ENCODE results near the gene NR2F1-AS1. TPM values are rescaled to one million over a fixed set of nuclear protein-coding genes. Genes with fewer than 3 reads are reported as not detected.
A peak's percentile ranks its signal among the peaks of the same experiment; 100 is the strongest.

Gene NR2F1-AS1
- total RNA-seq, 1 experiment from 2014 or later, result 10.5 TPM

GRCh38 chr5:93385655-93386054 lies 195.4 kb downstream of the NR2F1-AS1 start:
- no peak for DNase-seq (ENCODE audit: low read depth)

- no peak for DNase-seq (ENCODE audit: low read depth)
These were observed 196.0 kb downstream of the NR2F1-AS1 start for GRCh38 chr5:93384995-93385394.

DNA sequence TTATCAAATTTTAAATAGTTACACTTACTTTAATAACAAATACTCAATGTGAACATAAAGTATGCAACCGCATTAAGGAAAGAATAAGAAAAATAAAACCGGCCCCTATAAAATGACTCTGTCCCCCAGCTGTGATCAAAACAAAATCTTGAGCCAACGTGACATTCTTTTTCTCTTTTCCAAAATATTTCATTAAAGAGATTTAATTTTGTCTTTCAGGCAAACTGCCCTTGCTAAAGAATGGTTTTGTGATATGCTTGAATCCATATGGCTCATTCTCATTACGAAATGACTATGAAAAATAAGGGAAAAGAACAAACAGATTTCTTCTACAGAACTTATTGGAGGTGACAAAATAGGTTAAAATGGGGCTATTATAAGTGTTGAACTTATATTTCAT lies 197.0 kb downstream of the NR2F1-AS1 start:
- DNase-seq (ENCODE audit: low read depth), result no peak

GRCh38 chr5:93382188-93382825 lies 198.7 kb downstream of the NR2F1-AS1 start:
- no peak for DNase-seq (ENCODE audit: low read depth)

DNA sequence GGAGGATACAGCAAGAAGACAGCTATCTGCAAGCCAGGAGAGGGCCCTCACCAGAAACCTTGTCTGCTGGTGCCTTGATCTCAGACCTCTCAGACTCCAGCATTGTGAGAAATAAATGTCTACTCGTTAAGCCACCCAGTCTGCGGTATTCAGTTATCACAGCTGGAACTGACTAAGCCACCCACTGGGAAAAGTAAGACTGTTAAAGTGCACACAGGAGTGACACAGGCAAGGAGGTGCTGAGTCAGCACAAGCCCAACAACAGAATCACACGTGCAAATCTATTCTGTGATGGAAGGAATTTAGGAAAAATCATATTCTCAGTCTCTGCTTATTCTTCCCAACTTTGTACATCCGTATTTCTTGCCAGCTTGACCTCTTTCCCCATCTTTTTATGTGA lies 200.0 kb downstream of the NR2F1-AS1 start:
- peak; percentile 62 for DNase-seq (ENCODE audit: low read depth)

DNA sequence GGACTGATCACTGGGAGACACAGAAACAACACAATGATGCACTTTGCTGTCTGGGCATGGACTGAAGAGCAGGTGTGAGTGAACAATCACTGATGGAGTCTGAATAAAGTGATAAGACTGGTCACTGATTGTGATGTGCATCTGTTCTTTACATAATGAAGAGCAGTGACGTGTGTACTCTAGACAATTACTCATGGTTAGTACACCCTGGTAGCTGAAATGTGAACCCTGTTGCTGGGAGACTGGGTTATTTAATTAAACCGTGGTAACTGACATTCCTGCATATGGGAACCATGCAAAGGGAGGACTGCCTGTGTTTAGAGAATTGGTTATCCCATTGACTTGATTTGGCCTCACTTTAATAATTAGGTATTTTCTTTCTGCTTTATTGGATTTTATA lies 202.9 kb downstream of the NR2F1-AS1 start:
- DNase-seq (ENCODE audit: low read depth), result peak; percentile 75

GRCh38 chr5:93371893-93372292 lies 209.1 kb downstream of the NR2F1-AS1 start:
- DNase-seq (ENCODE audit: low read depth), result no peak

DNA sequence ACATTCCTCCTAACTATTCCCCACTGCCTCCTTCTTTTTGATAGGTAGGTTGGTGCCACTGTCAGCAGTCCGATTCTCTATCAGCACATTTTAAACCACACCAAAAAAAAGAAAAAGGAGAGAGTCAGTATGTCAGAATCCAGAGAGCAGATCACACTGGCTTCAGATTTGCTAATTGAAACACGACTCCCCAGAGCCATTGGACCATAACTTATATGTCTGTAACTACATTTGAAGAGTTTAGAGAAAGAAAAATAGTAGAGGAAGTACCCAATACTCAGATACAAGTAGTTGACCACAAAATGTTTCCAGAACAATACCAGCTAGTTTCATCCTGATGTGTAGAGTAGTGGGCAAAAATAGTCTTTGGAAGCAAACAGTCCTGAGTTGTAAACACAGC lies 216.6 kb downstream of the NR2F1-AS1 start:
- no peak for DNase-seq (ENCODE audit: low read depth)

DNA sequence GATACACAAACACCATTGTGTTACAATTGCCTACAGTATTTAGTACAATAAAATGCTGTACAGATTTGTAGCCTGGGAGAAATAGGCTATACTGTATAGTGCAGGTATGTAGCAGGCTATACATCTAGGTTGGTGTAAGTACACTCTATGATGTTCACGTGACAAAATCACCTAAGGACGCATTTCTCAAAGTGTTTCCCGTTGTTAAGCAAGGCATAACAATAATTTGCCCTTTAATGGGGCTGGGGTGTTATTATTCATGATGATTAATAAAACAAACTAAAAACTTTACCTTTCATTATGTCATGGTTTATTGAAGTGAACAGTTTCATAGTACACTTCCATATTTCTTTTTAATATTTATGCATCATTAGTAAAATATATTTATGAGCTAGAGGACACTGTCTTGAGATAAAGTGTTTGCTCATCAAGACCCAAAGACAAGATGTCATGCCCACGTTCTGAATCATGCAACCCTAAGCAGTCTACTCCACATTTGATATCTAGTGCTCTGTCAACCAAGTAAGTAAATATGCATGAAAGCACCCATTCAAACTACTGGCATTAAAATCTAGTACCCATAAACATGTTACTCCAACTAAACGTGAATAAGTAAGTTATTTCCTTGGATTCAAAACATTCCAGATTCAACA lies 220.5 kb downstream of the NR2F1-AS1 start:
- DNase-seq (ENCODE audit: low read depth), result no peak

DNA sequence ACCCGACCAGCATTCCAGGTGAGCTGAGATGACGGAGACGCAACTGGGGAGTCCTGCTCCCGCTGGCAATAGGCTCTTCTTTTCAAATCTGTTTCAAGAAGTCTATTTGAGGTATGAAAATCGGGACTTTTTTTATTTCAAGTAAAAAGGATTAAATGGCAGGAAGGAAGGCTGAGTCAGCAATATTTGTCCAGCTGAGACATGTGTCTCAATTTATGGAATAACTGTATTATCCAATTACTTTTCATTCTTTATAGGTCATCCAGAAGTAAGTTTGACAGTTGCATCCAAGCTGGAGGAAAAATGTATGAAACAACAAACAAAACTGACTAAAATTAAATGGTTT lies 221.1 kb downstream of the NR2F1-AS1 start:
- DNase-seq (ENCODE audit: low read depth), result no peak

Other genes starting within 250 kb of the NR2F1-AS1 start
- 7.3 and 10.0 TPM in 2 replicates for gene NR2F1, start 2.0 kb upstream of the NR2F1-AS1 start, total RNA-seq (2014; rRNA removed; shearing (Covaris generic))
- 0.29 and 0.57 TPM in 2 replicates for gene POU5F2, start 160.4 kb upstream of the NR2F1-AS1 start, total RNA-seq (2014; rRNA removed; shearing (Covaris generic))

All from Daoy (cell line).